K562 (cell line): ENCODE results near the gene UBE2D2. TPM values are rescaled to one million over a fixed set of nuclear protein-coding genes. Genes with fewer than 3 reads are reported as not detected.

ENCODE experiments used
- AFF1 ChIP-seq, 2 experiments: fragments of 450-650 bp; IDR thresholded peaks; 2 replicates each; pipeline ENCODE4 v1.6.1; 2018; ENCODE audit warnings: mild to moderate bottlenecking in 2 of 2, low read depth in 1 of 2; ENCODE audit not compliant: partially characterized antibody in 2 of 2
- CBX1 ChIP-seq: sonication (generic); IDR thresholded peaks from 2 replicates; pipeline ENCODE4 v1.6.1; 2016; ENCODE audit warnings: antibody characterized with exemption, low read depth, mild to moderate bottlenecking
- CBX5 ChIP-seq: IDR thresholded peaks from 2 replicates; pipeline ENCODE4 v1.6.1; 2014; ENCODE audit warnings: low read depth, borderline replicate concordance
- HLTF ChIP-seq: fragments of 450-650 bp; IDR thresholded peaks from 2 replicates; pipeline ENCODE4 v1.6.1; 2016
- HMGN3 ChIP-seq: IDR thresholded peaks from 2 replicates; pipeline ENCODE4 v1.6.1; 2011; ENCODE audit warnings: borderline replicate concordance, low read depth, mild to moderate bottlenecking, mixed read lengths, low read length; ENCODE audit not compliant: insufficient read length; ENCODE audit errors: extremely low read depth
- IRF2 ChIP-seq: sonication (generic); formaldehyde crosslinking; IDR thresholded peaks from 2 replicates; pipeline ENCODE4 v1.8.1; 2022; ENCODE audit warnings: mild to moderate bottlenecking, missing genetic modification reagents
- JUN ChIP-seq, 2 experiments: sonication (generic) in 1 of 2; formaldehyde crosslinking in 1 of 2; IDR thresholded peaks; 2 replicates each; pipeline versions ENCODE4 v1.6.1 to v1.8.0; 2012 to 2022; ENCODE audit warnings: borderline replicate concordance in 2 of 2, mild to moderate bottlenecking in 2 of 2, improper control_type of control experiment in 1 of 2, low read depth in 1 of 2, low read length in 1 of 2, missing genetic modification reagents in 1 of 2
- NEUROD1 ChIP-seq: fragments of 150-350 bp; IDR thresholded peaks from 2 replicates; pipeline ENCODE4 v1.6.1; 2014; ENCODE audit warnings: borderline replicate concordance, low read length, low read depth; ENCODE audit not compliant: partially characterized antibody
- RBM15 ChIP-seq: fragments of 200-400 bp; formaldehyde crosslinking; IDR thresholded peaks from 2 replicates; pipeline ENCODE4 v1.6.1; 2018; ENCODE audit warnings: mild to moderate bottlenecking, low read length, moderate library complexity; ENCODE audit not compliant: insufficient read depth
- RHOXF2B ChIP-seq: fragments of 250-450 bp; sonication (Bioruptor Pico); conservative IDR thresholded peaks from 2 replicates; pipeline ENCODE4 v1.5.1; 2021
- WHSC1 ChIP-seq: IDR thresholded peaks from one replicate; pipeline ENCODE4 v1.6.1; 2012; ENCODE audit warnings: low read length, control low read depth, inconsistent platforms
- XRCC3 ChIP-seq: fragments of 450-650 bp; IDR thresholded peaks from 2 replicates; pipeline ENCODE4 v1.6.1; 2017; ENCODE audit warnings: mild to moderate bottlenecking, moderate library complexity
- XRCC5 ChIP-seq: fragments of 200-400 bp; formaldehyde crosslinking; IDR thresholded peaks from 2 replicates; pipeline ENCODE4 v1.6.1; 2017; ENCODE audit warnings: low read depth, mild to moderate bottlenecking, low read length
- ZKSCAN1 ChIP-seq: fragments of 150-350 bp; IDR thresholded peaks from 2 replicates; pipeline ENCODE4 v1.6.1; 2016; ENCODE audit warnings: low read depth, low read length
- polyA plus RNA-seq, 8 experiments: library from polyadenylated mRNA; depleted of rRNA in 4 of 8; stranded (reverse) in 5 of 8; unstranded in 3 of 8; fragments of >200 nt; fragmentation: Nextera tagmentation in 2 of 8; fragmentation: Illumina TruSeq in 1 of 8; extraction: Ambion mirVana in 2 of 8; extraction: Trizol in 1 of 8; gene quantifications; 2 replicates each; pipeline versions ENCODE4 v1.2.1 to v1.2.3, GENCODE V29; 2011 to 2014; ENCODE audit warnings: inconsistent platforms in 1 of 8, missing spikeins in 1 of 8
- total RNA-seq, 7 experiments: library from RNA; depleted of rRNA in 6 of 7; stranded (reverse); fragments of >200 nt in 6 of 7; fragmentation: Illumina TruSeq in 2 of 7; extraction: Trizol in 2 of 7; gene quantifications; 2 replicates each; pipeline versions ENCODE4 v1.2.1 to v1.2.3, GENCODE V29; 2011 to 2021; ENCODE audit warnings: low replicate concordance in 1 of 7

The UBE2D2 gene
- total and polyA plus RNA-seq, 9 of the 15 experiments (the other 6 are each of a cell fraction or from before 2014, with no cell fraction given) = 53.6 to 198 (median 122) TPM

GRCh38 chr5:139637438-139638089 lies 76.4 kb downstream of the UBE2D2 start (continued):
- TF ChIP-seq RBM15 (no peak), NEUROD1 (peak; percentile 99), IRF2 (CRISPR knock-in tag) (no peak), XRCC5 (peak; percentile 38), WHSC1 (no peak), JUN (IDR thresholded peaks at IDR 0.05; ENCODE audit: borderline replicate concordance, low read depth, low read length) (0 out of 2 replicates have a peak, but pooled peaks have one; percentile 17), JUN (CRISPR knock-in tag; IDR thresholded peaks at IDR 0.05; ENCODE audit: borderline replicate concordance) (no peak), HLTF (peak; percentile 66; the same call in 1 of the 2 replicates), ZKSCAN1 (no peak), CBX5 (no peak), AFF1 (IDR thresholded peaks at IDR 0.05; ENCODE audit: low read depth in 1 of 2, partially characterized antibody in 2 of 2) (peak in 1 of 2 experiments; percentile 42), CBX1 (peak; percentile 63; the same call in 1 of the 2 replicates), XRCC3 (no peak), HMGN3 (peak; percentile 97), RHOXF2B (CRISPR knock-in tag) (no peak)
